ENCODE measurements around the gene MISP.
"Not testable (repeated sequence)": the region's sequence is repeated elsewhere in the genome, so short reads cannot be mapped to it uniquely, and the experiment has no call there.

The MISP gene

DNA sequence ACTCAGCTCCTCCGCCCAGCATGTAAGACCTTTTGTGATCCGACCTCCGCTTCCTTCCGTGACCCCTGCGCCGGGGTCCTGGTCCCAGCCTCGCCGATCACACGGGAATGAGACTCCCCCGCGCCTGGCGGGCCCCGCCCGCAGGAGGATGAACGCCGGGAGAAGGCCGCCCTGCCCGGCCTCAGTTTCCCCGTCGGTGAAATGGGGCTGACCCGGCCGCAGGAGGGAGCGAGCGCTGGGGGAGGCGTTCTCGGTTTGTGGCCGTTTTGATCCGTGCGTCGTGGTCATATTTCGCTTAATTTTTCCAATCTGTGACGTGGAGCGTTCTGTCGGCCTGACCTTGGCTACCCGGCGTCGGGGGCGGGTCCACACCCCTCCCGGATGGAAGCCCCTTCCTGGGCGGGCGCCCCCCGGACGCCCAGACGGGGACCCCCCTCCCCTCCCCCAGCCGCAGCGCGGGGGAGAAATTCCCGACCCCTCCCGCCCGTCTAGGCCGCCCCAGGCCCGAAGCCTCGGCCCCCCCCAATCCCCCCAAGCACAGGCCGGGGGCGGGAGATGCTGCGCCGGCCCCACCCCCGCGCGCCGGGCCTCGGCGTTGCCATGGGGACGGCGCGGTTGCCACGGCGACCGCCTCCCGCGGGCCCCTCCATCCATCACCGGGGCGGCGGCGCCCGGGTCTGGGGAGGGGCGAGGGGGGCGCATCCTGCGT, 31.1 kb upstream of the MISP start:
- H3K9me3 Mint-ChIP-seq: peaks cover 7% of the 10 kb centered on the region
- H3K4me3 Mint-ChIP-seq: no peak overlapping the region
- peaks cover 11% of the 10 kb centered on the region for H3K27me3 Mint-ChIP-seq

DNA sequence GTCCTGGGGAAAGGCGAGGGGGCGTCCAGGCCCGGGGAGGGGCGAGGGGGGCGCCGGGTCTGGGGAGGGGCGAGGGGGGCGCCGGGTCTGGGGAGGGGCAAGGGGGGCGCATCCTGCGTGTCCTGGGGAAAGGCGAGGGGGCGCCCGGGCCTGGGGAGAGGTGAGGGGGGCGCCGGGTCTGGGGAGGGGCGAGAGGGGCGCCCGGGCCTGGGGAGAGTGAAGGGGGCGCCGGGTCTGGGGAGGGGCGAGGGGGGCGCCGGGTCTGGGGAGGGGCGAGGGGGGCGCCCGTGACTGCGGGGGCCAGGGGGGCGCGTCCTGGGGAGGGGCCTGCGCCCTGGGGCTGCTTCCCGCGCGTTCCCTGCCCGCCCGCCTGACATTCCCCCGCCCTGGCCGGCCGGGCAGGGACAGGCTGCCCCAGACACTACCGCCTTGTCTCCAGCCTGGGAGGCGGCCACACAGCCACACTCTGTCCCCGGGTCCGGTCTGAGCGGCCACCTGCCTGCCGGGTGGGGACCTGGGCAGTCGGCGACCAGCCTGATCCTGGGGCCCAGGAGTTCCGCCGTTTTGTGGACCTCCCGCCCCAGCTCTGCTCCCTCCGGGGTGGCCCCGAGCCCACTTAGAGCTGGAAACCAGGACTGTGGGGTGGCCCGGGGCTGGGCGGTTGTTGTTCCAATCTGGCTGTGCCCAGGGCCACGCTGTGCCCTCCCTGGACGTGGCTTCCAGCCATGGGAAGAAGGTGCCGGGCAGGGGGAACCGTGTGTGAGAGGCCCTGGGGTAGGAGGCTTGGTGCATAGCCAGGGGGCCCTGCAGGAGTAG, 30.4 kb upstream of the MISP start:
- no peak overlapping the region for H3K27ac Mint-ChIP-seq
- no peaks in the 10 kb centered on the region for H3K36me3 Mint-ChIP-seq
- H3K4me3 Mint-ChIP-seq: no peak overlapping the region
- H3K27me3 Mint-ChIP-seq: peaks cover 9% of the 10 kb centered on the region
- no peaks in the 10 kb centered on the region for H3K4me1 Mint-ChIP-seq
- peaks cover 3% of the 10 kb centered on the region for H3K9me3 Mint-ChIP-seq

More for the DNA sequence above, 31.1 kb upstream of the MISP start:
- H3K27ac Mint-ChIP-seq: no peak overlapping the region
- no peaks in the 10 kb centered on the region for H3K4me1 Mint-ChIP-seq
- H3K36me3 Mint-ChIP-seq: peaks cover 3% of the 10 kb centered on the region

DNA sequence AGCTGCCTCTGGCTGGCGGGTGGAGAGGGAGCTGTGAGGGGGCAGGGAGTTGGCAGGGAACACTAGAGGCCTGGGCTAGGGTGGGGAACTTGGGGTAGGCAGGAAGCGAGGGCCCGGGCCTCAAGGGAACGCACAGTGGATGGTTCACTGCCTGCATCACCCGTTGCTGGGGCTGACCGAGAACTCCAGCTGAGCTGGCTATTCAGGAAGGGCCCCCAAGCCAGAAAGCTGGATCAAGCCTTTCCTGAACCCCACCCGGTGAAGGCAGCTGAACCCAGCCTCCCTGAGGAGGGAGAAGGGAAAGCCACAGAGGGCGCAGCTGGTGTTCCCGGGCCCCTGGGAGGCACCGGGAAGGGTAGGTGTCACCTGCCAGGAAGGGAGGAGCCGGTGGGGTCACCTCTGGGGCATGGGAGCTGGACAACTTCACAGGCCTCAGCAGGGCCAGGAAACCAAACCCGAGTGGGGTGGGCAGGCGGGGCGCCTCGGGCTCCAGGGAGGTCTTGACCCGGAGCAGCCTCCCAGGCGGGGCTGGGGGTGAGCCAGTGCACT, 28.3 kb upstream of the MISP start:
- Mint-ChIP-seq H3K4me3 (no peak overlapping the region), H3K4me1 (no peaks in the 10 kb centered on the region), H3K36me3 (no peaks in the 10 kb centered on the region), H3K27ac (no peak overlapping the region), H3K27me3 (peaks cover 7% of the 10 kb centered on the region), H3K9me3 (no peaks in the 10 kb centered on the region)

DNA sequence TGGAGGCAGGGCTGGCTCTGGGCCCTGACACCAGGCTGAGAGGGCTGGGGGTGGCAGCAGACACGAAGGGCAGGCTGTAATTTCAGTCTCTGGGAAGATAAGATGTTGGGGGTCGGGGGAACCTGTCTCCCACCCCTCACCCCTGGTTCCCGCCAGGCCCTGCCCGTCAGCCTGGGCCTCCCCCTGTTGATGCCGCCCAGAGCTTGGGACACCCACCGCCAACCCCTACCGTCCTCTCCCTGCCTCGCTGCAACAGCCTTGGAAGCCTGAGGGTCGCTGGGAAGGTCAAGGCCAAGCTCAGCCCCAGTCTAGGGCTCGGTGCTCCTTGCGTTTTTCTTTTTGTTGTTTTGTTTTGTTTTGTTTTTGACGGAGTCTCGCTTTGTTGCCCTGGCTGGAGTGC, 27.7 kb upstream of the MISP start:
- Mint-ChIP-seq H3K9me3 (no peaks in the 10 kb centered on the region), H3K4me3 (no peak overlapping the region), H3K27me3 (peaks cover 5% of the 10 kb centered on the region), H3K4me1 (no peaks in the 10 kb centered on the region), H3K27ac (no peak overlapping the region), H3K36me3 (no peaks in the 10 kb centered on the region)

DNA sequence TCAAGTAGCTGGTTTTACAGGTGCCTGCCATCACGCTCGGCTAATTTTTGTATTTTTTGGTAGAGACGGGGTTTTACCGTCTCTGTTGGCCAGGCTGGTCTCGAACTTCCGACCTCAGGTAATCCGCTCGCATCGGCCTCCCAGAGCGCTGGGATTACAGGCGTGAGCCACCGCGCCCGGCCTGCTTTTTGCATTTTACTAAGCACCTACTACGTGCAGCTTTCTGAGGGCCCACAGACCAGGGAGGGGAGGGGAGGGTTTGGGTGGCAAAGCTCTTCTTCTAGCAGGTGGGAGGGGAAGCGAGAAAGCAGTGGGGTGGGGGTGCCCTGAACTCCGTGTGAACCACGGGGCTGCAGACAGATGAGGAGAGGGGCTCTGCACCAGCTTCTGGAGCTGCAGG, 27.2 kb upstream of the MISP start:
- Mint-ChIP-seq H3K27ac (peak overlapping the region; percentile 41), H3K4me1 (no peaks in the 10 kb centered on the region), H3K27me3 (peaks cover 2% of the 10 kb centered on the region), H3K36me3 (no peaks in the 10 kb centered on the region), H3K4me3 (no peak overlapping the region), H3K9me3 (no peaks in the 10 kb centered on the region)

DNA sequence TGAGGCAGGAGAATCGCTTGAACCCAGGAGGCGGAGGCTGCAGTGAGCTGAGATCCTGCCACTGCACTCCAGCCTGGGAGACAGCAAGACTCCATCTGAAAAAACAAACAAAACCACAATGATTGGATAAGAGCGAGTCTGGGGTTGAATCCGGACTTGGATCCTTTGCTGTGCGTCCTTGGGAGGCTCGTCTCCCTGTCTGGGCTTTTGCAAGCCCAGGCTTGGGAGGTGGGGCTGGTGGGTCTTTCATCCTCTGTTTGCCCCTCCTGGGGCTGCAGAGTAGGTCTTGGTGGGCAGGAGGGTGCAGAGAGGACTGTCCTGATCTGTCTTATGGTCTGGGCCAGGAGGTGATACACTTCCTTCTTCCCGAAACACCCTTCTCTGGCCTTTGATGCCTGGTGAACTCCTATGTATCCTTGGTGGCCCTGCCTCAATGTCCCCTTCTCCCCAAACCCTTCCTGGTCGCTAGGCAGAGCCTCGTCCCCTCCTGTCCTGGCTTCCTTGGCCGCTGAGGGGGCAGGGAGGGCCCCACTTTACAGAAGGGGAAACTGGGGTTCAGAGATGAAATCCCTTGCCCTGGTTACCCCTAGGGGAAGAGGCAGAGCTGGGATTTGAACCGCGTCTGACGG, 25.3 kb upstream of the MISP start:
- H3K36me3 Mint-ChIP-seq: no peaks in the 10 kb centered on the region
- H3K27ac Mint-ChIP-seq: peak overlapping the region; percentile 4
- no peak overlapping the region for H3K4me3 Mint-ChIP-seq
- peaks cover 2% of the 10 kb centered on the region for H3K27me3 Mint-ChIP-seq
- H3K4me1 Mint-ChIP-seq: no peaks in the 10 kb centered on the region
- H3K9me3 Mint-ChIP-seq: no peaks in the 10 kb centered on the region

DNA sequence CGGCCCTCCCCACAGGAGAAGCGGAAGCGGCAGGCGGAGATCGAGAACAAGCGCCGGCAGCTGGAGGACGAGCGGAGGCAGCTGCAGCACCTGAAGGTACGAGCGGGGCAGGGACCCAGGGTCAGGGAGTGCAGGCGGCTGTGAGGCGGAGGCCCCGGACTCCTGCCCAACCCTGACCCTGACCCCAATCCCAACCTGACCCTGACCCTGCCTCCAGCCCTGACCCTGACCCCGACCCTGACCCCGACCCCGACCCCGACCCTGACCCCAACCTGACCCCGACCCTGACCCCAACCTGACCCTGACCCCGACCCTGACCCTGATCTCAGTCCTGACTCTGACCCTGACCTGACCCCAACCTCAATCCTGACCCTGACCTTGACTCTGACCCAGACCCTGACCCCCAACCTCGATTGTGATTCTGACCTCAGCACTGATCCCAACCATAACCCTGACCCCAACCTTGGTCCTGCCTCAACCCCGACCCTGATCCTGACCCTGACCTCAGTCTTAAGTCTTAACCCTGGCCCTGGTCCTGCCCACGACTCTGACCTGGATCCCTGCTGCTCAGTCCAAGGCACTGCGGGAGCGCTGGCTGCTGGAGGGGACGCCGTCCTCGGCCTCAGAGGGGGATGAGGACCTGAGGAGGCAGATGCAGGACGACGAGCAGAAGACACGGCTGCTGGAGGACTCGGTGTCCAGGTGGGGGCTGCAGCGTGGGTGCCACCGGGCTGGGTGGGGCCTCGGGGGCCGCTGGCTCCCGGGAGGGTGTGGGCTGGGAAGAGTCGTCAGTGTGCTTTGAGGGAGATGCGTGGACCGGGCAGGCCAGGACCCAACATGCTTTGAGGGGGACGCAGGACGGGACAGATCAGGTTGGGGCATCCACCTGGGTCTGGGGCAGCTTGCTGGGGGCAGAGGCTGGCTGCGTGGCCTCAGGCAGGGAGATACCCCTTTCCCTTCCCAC, 23.6 kb upstream of the MISP start:
- H3K36me3 Mint-ChIP-seq: no peaks in the 10 kb centered on the region
- peak overlapping the region; percentile 23 for H3K27ac Mint-ChIP-seq
- no peaks in the 10 kb centered on the region for H3K9me3 Mint-ChIP-seq
- no peak overlapping the region for H3K4me3 Mint-ChIP-seq
- H3K27me3 Mint-ChIP-seq: no peaks in the 10 kb centered on the region
- H3K4me1 Mint-ChIP-seq: no peaks in the 10 kb centered on the region

DNA sequence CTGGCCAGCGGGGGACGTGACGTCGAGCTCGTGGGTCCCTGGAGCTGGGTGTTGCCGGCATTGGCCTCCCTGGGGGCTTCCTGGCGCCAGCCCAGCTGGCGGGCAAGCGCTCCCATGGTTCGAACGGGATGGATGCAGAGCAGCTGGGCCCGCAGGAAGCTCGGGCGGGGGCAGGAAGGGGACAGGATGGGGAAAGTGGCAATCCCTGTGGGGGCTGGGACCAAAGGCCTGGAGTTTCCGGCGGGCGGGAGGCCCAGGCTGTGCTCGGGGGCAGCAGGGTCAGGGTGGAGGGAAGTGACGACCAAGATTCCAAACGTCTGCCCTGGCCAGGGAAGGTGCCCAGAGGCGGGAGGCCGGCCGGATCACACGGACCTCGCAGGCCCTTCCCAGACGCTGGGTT, 22.9 kb upstream of the MISP start:
- peaks cover under 1% of the 10 kb centered on the region for H3K4me1 Mint-ChIP-seq
- H3K27ac Mint-ChIP-seq: no peak overlapping the region
- H3K27me3 Mint-ChIP-seq: no peaks in the 10 kb centered on the region
- no peaks in the 10 kb centered on the region for H3K9me3 Mint-ChIP-seq
- H3K4me3 Mint-ChIP-seq: no peak overlapping the region
- no peaks in the 10 kb centered on the region for H3K36me3 Mint-ChIP-seq

DNA sequence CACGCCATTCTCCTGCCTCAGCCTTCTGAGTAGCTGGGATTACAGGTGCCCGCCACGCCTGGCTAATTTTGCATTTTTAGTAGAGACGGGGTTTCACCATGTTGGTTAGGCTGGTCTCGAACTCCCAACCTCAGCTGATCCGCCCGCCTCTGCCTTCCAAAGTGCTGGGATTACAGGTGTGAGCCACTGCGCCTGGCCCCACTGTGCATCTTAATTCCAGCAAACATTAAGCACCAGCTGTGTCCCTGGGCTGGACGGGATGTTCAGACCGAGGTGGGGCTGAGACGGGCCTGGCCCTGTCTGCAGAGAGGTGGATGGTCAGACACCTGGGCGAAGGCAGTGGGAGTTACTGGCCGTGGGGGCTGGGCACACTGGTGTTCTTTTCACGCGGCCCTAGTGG, 21.3 kb upstream of the MISP start:
- not testable (repeated sequence) for H3K4me3 Mint-ChIP-seq, H3K9me3 Mint-ChIP-seq, H3K27me3 Mint-ChIP-seq, H3K4me1 Mint-ChIP-seq, H3K36me3 Mint-ChIP-seq, H3K27ac Mint-ChIP-seq

DNA sequence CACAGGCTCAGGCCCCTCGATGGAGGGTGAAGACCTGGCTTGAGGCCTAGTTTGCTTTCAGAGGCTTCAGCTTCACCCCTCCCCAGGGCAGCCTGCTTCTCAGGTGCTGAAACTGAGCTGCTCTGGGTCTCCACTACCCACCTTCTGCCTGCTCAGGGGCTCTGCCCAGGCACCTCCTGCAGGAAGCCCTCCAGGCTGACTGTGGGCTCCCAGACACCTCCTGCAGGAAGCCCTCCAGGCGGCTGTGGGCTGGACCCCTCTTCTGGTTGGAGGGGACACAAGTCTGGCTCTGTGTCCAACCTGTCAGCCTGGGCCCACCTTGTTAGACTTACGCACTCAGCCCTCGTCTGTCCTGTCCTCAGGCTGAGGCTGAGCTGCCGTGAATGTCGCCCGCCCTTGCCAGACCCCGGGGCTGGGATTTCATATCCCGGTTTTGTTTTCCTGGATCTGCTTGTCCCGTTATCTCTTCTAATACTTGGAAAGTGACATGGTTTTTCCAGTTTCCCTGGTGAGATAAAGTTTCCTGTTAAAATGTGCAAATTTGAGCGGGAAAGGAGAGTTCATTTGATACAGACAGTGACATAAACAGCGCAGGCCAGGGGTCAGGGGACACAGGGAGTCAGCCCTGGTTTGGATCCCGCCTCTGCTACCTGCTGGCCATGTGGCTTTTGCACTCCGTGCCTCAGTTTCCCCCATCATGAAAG, 20.8 kb upstream of the MISP start:
- H3K9me3 Mint-ChIP-seq: no peaks in the 10 kb centered on the region

DNA sequence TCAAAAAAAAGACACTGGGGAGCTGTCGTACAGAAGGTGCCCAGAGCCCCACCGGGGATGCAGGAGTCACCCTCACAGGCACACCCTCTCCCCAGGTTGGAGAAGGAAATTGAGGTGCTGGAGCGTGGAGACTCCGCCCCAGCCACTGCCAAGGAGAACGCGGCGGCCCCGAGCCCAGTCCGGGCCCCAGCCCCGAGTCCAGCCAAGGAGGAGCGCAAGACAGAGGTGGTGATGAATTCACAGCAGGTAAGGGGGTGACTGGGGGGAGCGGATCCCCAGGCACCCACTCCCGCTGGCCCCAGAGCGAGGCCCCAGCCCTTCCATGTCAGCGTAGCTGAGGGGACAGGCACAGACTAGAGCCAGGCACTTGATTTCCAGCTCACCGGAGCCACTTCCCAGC, 19.9 kb upstream of the MISP start:
- Mint-ChIP-seq H3K4me3 (no peak overlapping the region), H3K27me3 (no peaks in the 10 kb centered on the region), H3K4me1 (peaks cover 9% of the 10 kb centered on the region), H3K27ac (no peak overlapping the region), H3K9me3 (no peaks in the 10 kb centered on the region), H3K36me3 (no peaks in the 10 kb centered on the region)

More for the DNA sequence above, 20.8 kb upstream of the MISP start:
- no peaks in the 10 kb centered on the region for H3K27me3 Mint-ChIP-seq
- no peaks in the 10 kb centered on the region for H3K36me3 Mint-ChIP-seq
- no peak overlapping the region for H3K4me3 Mint-ChIP-seq
- H3K27ac Mint-ChIP-seq: peak overlapping the region; percentile 23
- H3K4me1 Mint-ChIP-seq: peaks cover 9% of the 10 kb centered on the region

DNA sequence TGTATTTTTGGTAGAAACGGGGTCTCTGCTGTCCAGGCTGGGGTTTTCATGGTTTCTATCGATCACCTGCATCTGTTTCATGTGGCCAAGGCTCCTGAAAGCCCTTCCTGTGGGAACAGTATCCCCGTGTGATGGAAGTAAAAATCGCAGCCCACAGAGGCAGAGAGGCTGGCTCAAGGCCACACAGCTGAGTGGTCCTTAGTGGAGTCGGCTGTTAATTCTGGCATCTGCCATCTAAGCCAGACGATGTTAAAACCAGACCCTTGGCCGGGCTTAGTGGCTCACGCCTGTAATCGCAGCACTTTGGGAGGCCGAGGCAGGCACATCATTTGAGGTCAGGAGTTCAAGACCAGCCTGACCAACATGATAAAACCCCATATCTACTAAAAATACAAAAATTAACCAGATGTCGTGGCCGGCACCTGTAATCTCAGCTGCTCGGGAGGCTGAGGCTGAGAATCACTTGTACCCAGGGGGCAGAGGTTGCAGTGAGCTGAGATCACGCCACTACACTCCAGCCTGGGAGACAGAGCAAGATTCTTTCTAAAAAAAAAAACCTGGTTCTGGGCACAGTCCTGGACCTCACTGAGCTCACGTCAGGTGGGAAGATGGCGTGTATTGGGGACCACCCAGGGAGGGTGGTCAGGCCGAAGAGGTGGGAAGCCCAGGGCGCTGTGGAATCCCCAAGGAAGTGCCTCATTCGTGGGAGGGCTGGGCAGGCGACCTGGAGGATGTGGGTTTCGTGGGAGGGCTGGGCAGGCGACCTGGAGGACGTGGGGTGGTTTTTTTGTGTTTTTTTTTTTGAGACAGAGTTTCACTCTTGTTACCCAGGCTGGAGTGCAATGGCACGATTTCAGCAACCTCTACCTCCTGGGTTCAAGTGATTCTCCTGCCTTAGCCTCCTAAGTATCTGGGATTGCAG, 18.5 kb upstream of the MISP start:
- no peaks in the 10 kb centered on the region for H3K9me3 Mint-ChIP-seq
- H3K4me1 Mint-ChIP-seq: peaks cover 9% of the 10 kb centered on the region
- no peak overlapping the region for H3K27ac Mint-ChIP-seq
- H3K27me3 Mint-ChIP-seq: no peaks in the 10 kb centered on the region
- H3K36me3 Mint-ChIP-seq: no peaks in the 10 kb centered on the region
- no peak overlapping the region for H3K4me3 Mint-ChIP-seq

DNA sequence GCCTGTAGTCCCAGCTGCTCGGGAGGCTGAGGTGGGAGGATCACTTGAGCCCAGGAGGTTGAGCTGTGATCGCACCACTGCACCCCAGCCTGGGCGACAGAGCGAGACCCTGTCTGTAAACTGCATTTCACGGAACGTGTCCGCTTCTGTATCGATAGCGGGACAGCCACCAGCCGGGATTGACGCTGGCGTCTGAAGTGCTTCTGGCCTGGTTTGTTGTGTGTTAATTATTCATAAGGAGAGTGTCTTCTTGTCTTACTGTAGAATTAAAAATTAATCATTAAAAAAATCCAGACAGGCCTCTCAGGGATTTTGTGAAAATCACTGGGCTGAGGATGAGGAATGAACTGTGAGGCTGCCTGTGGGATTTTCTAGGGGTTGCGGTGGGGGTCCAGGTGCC, 16.2 kb upstream of the MISP start:
- no peaks in the 10 kb centered on the region for H3K27me3 Mint-ChIP-seq
- H3K4me1 Mint-ChIP-seq: peaks cover 9% of the 10 kb centered on the region
- no peak overlapping the region for H3K27ac Mint-ChIP-seq
- no peaks in the 10 kb centered on the region for H3K36me3 Mint-ChIP-seq
- no peaks in the 10 kb centered on the region for H3K9me3 Mint-ChIP-seq
- no peak overlapping the region for H3K4me3 Mint-ChIP-seq

DNA sequence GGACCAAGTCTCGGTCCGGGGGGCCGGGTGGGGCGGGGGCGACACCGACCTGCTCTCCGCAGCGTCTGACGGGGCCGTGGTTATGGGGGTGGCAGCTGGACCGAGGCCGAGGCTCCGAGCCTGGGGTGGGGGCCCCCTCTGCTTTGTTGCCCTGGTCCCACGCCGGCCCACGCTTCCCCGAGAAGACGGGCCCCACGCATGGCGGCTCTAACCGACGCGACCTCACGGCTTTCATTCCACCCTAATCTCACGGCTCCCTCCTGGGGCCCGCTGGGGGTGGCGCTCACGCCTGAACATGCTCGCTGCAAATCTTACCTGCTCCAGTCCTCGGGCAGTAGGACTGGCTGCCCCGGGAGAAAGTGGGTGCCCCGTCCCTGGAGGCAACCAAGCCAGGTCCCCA, 14.8 kb upstream of the MISP start:
- Mint-ChIP-seq H3K27ac (no peak overlapping the region), H3K9me3 (no peaks in the 10 kb centered on the region), H3K4me3 (no peak overlapping the region), H3K27me3 (no peaks in the 10 kb centered on the region), H3K4me1 (peaks cover 9% of the 10 kb centered on the region), H3K36me3 (no peaks in the 10 kb centered on the region)

Measured in activated naive CD4-positive, alpha-beta T cell treated with anti-CD3 and anti-CD28 coated beads, Interleukin-2, amount 50 U/mL, for 24 hours (primary cell).